GM12878 (cell line): Measurements from ENCODE around the gene ACTR1B. TPM values are rescaled to one million over a fixed set of nuclear protein-coding genes. Genes with fewer than 3 reads are reported as not detected.

Experiments
- ATAC-seq: fragments of 200-7000 bp; cut with Tn5 transposase; 3 replicates; pipeline ENCODE4 v1.9.1; 2020; ENCODE audit warnings: mild to moderate bottlenecking, moderate library complexity
- BruUV-seq: library from RNA; stranded (reverse); fragments of 400-500 nt; replicated peaks from 2 replicates; lab custom pipeline; 2021; lab: Mats Ljungman, UMichigan
- CTCF ChIA-PET: fragments of 300-600 bp; sonication (Branson Sonifier 250); formaldehyde crosslinking; extraction: SDS; loops from one replicate; lab custom pipeline; 2021; ENCODE audit warnings: inconsistent platforms; lab: Yijun Ruan, JAX
- POLR2A ChIA-PET: fragments of 350-600 bp; formaldehyde crosslinking; extraction: SDS; loops from one replicate; lab custom pipeline; 2021; ENCODE audit warnings: inconsistent platforms; lab: Charles Lee
- RAD21 ChIA-PET: fragments of 300-600 bp; sonication (Branson Sonifier 250); formaldehyde crosslinking; loops from one replicate; lab custom pipeline; 2023; ENCODE audit warnings: antibody characterized with exemption; ENCODE audit not compliant: unreplicated experiment; lab: Charles Lee
- SMC1A ChIA-PET: fragments of 300-600 bp; sonication (Branson Sonifier 250); formaldehyde crosslinking; loops from one replicate; lab custom pipeline; 2023; ENCODE audit not compliant: unreplicated experiment, uncharacterized antibody; lab: Charles Lee
- DNase-seq: peaks from one replicate; pipeline ENCODE4 v3.0.0-alpha.2; 2011; ENCODE audit warnings: low read depth, low spot score
- FAIRE-seq: peaks from 3 replicates; lab custom pipeline; 2011; peaks lifted over from hg19 to GRCh38; lab: Jason Lieb, UNC
- H2AFZ ChIP-seq: 2 replicates; pipeline ENCODE4 v1.6.0; 2011; ENCODE audit warnings: low read depth, low read length, control low read depth; ENCODE audit not compliant: control insufficient read depth
- H3K27ac ChIP-seq: 2 replicates; pipeline ENCODE4 v1.5.1; 2011; ENCODE audit warnings: control low read depth; ENCODE audit not compliant: control insufficient read depth, insufficient read depth
- H3K27me3 ChIP-seq, 2 experiments: replicated peaks in 1 of 2; 2 replicates each; pipeline versions ENCODE4 v1.6.0 to v1.6.1; 2011; ENCODE audit warnings: low read length in 1 of 2; ENCODE audit not compliant: control insufficient read depth in 2 of 2, insufficient read depth in 2 of 2
- H3K36me3 ChIP-seq, 2 experiments: 2 replicates each; pipeline ENCODE4 v1.5.1; 2011; ENCODE audit warnings: low read length in 1 of 2; ENCODE audit not compliant: control insufficient read depth in 2 of 2, insufficient read depth in 2 of 2
- H3K4me1 ChIP-seq: 2 replicates; pipeline ENCODE4 v1.6.1; 2011; ENCODE audit warnings: mild to moderate bottlenecking, low read length, moderate library complexity, mixed read lengths; ENCODE audit not compliant: control insufficient read depth, insufficient read depth
- H3K4me2 ChIP-seq: 2 replicates; pipeline ENCODE4 v1.6.0; 2011; ENCODE audit warnings: control low read depth; ENCODE audit not compliant: control insufficient read depth, insufficient read depth
- H3K4me3 ChIP-seq: fragments of 200-600 bp; sonication (generic); 2 replicates; pipeline ENCODE4 v1.5.1; 2016
- H3K79me2 ChIP-seq: 2 replicates; pipeline ENCODE4 v1.6.0; 2011; ENCODE audit warnings: low read length; ENCODE audit not compliant: control insufficient read depth, insufficient read depth
- H3K9ac ChIP-seq: 2 replicates; pipeline ENCODE4 v1.8.0; 2011; ENCODE audit warnings: low read length, control low read depth, mixed read lengths; ENCODE audit not compliant: control insufficient read depth, insufficient read depth
- H3K9me3 ChIP-seq: replicated peaks from 3 replicates; pipeline ENCODE4 v1.5.1; 2011; ENCODE audit warnings: mild to moderate bottlenecking, low read length; ENCODE audit not compliant: control insufficient read depth, insufficient read depth
- H4K20me1 ChIP-seq: 2 replicates; pipeline ENCODE4 v1.6.0; 2011; ENCODE audit not compliant: control insufficient read depth, insufficient read depth
- ATF2 ChIP-seq: IDR thresholded peaks from 2 replicates; pipeline ENCODE4 v1.6.1; 2012; ENCODE audit warnings: low read length, inconsistent platforms
- ATF3 ChIP-seq: IDR thresholded peaks from 2 replicates; pipeline ENCODE4 v1.6.1; 2011; ENCODE audit warnings: low read depth, mild to moderate bottlenecking, low read length, moderate library complexity, borderline replicate concordance; ENCODE audit errors: extremely low read depth
- ESRRA ChIP-seq: IDR thresholded peaks from 2 replicates; pipeline ENCODE4 v1.6.1; 2012; ENCODE audit warnings: mild to moderate bottlenecking, low read length, improper control_type of control experiment
- GABPA ChIP-seq: IDR thresholded peaks from 2 replicates; pipeline ENCODE4 v1.6.1; 2014; ENCODE audit warnings: antibody characterized with exemption, low read depth, mild to moderate bottlenecking, inconsistent platforms
- MLLT1 ChIP-seq: fragments of 450-650 bp; IDR thresholded peaks from 2 replicates; pipeline ENCODE4 v1.6.1; 2016; ENCODE audit warnings: mild to moderate bottlenecking
- NFXL1 ChIP-seq: fragments of 450-650 bp; IDR thresholded peaks from 2 replicates; pipeline ENCODE4 v1.6.1; 2017; ENCODE audit warnings: antibody characterized with exemption, mild to moderate bottlenecking, borderline replicate concordance
- SUPT20H ChIP-seq: IDR thresholded peaks from 2 replicates; pipeline ENCODE4 v1.6.1; 2011; ENCODE audit warnings: low read depth, mild to moderate bottlenecking, low read length, moderate library complexity, borderline replicate concordance; ENCODE audit not compliant: control insufficient read depth
- TCF12 ChIP-seq: IDR thresholded peaks from 2 replicates; pipeline ENCODE4 v1.6.1; 2011; ENCODE audit warnings: low read depth, mild to moderate bottlenecking, low read length
- TCF7 ChIP-seq: IDR thresholded peaks from 2 replicates; pipeline ENCODE4 v1.6.1; 2014; ENCODE audit warnings: antibody characterized with exemption, borderline replicate concordance
- ZBTB4 ChIP-seq: fragments of 450-650 bp; formaldehyde crosslinking; IDR thresholded peaks from 2 replicates; pipeline ENCODE4 v1.4.0; 2022; ENCODE audit warnings: mild to moderate bottlenecking, moderate library complexity
- ZNF622 ChIP-seq: fragments of 450-650 bp; IDR thresholded peaks from 2 replicates; pipeline ENCODE4 v1.6.1; 2017; ENCODE audit warnings: mild to moderate bottlenecking, inconsistent platforms
- WGBS: methylation state at CpG from one replicate; pipeline ENCODE4 v1.1.6; 2016; ENCODE audit warnings: low lambda C conversion rate; ENCODE audit not compliant: insufficient replicate concordance, insufficient coverage; ENCODE audit errors: missing lambda C conversion rate; 5-methylcytosine and 5-hydroxymethylcytosine counted together
- in situ Hi-C: fragments of 300-500 bp; cut with MboI; formaldehyde crosslinking; loops from 9 replicates; pipeline ENCODE4 v1.14.3; 2018; ENCODE audit warnings: mixed read lengths
- intact Hi-C: fragments of 100-400 bp; cut with micrococcal nuclease; formaldehyde crosslinking; loops from one replicate; pipeline ENCODE4 v1.14.2; 2022; ENCODE audit not compliant: unreplicated experiment
- polyA plus RNA-seq, 11 experiments: library from polyadenylated mRNA; depleted of rRNA in 4 of 11; unstranded in 6 of 11; stranded (reverse) in 5 of 11; fragments of >200 nt; fragmentation: Nextera tagmentation in 4 of 11; fragmentation: Illumina TruSeq in 1 of 11; extraction: Ambion mirVana in 4 of 11; extraction: Trizol in 1 of 11; gene quantifications; 1 replicate in 1 of 11; 2 replicates in 10 of 11; pipeline versions ENCODE4 v1.2.1 to v1.2.3, GENCODE V29; 2011 to 2016; ENCODE audit warnings: inconsistent platforms in 2 of 11, missing spikeins in 2 of 11, low read depth in 1 of 11
- total RNA-seq, 4 experiments: library from RNA; depleted of rRNA in 3 of 4; stranded (reverse); fragments of >200 nt in 3 of 4; fragmentation: Illumina TruSeq in 1 of 4; extraction: Trizol in 1 of 4; gene quantifications; 2 replicates each; pipeline versions ENCODE4 v1.2.1 to v1.2.3, GENCODE V29; 2013 to 2021

Gene ACTR1B
- total and polyA plus RNA-seq, 10 of the 15 experiments (the other 5 are each of a cell fraction or from before 2014, with no cell fraction given), result 1.3 to 62.8 (median 44.8) TPM

- RAD21 ChIA-PET, result no interaction called here
- no TSS peak for BruUV-seq
- no peak for FAIRE-seq
These were observed 47.5 kb upstream of the ACTR1B start for GRCh38 chr2:97711394-97711711.

More at GRCh38 chr2:97711394-97711711, 47.5 kb upstream of the ACTR1B start:
- no peaks in the 10 kb centered on the region for H3K27me3 ChIP-seq
- H3K79me2 ChIP-seq, result no peaks in the 10 kb centered on the region
- TF ChIP-seq ZNF622 (no peak), ESRRA (no peak), MLLT1 (no peak), NFXL1 (no peak), TCF12 (no peak), ATF2 (no peak), ATF3 (no peak), GABPA (no peak), TCF7 (no peak), SUPT20H (no peak), ZBTB4 (no peak)
- TF ChIP-seq, all 136 proteins: peak for 0
- no peaks in the 10 kb centered on the region for H3K9me3 ChIP-seq
- POLR2A ChIA-PET, result interaction anchor here (1.4 kb wide), 1 partner anchor 11 kb away, joined by 3 read pairs; no protein-coding TSS in a partner anchor
- DNase-seq, result no peak
- H3K36me3 ChIP-seq, result no peaks in the 10 kb centered on the region
- intact Hi-C loops (no loop called here), in situ Hi-C loops (no loop called here)
- no peak overlapping the region for H3K27ac ChIP-seq
- H3K9ac ChIP-seq, result no peak overlapping the region
- CTCF ChIA-PET, result interaction anchor here (0.6 to 1.0 kb wide), 2 partner anchors 19 to 102 kb away, joined by 3 read pairs; no protein-coding TSS in a partner anchor
- H4K20me1 ChIP-seq, result no peaks in the 10 kb centered on the region
- no peak overlapping the region for H3K4me3 ChIP-seq
- no peak overlapping the region for H3K4me2 ChIP-seq
- 55% methylated on average over 6 of the region's 6 CpGs for WGBS
- SMC1A ChIA-PET, result interaction anchor here (1.7 kb wide), 1 partner anchor 477 kb away, joined by 4 read pairs; no protein-coding TSS in a partner anchor
- ATAC-seq, result no peak
- H3K4me1 ChIP-seq, result 0 out of 2 replicates have a peak, but pooled peaks cover 3% of the 10 kb centered on the region
- no peak overlapping the region for H2AFZ ChIP-seq
